HepG2 (cell line): ENCODE data around the gene EP300. TPM values are rescaled to one million over a fixed set of nuclear protein-coding genes. Genes with fewer than 3 reads are reported as not detected.

ENCODE experiments used
- ATAC-seq: fragments of 200-7000 bp; cut with Tn5 transposase; 3 replicates; pipeline ENCODE4 v1.9.1; 2020; ENCODE audit warnings: mild to moderate bottlenecking, moderate library complexity
- BruUV-seq: library from RNA; stranded (reverse); fragments of 400-500 nt; replicated peaks from 2 replicates; lab custom pipeline; 2021; lab: Mats Ljungman, UMichigan
- CTCF ChIA-PET: fragments of 300-600 bp; formaldehyde crosslinking; extraction: SDS; loops from one replicate; lab custom pipeline; 2021; ENCODE audit warnings: low total read pairs, inconsistent platforms, low intra/inter-chr PET ratio; lab: Yijun Ruan, JAX
- POLR2A ChIA-PET: fragments of 350-600 bp; sonication (Branson Sonifier 250); formaldehyde crosslinking; loops from one replicate; lab custom pipeline; 2020; ENCODE audit warnings: antibody characterized with exemption, inconsistent platforms; lab: Yijun Ruan, JAX
- DNase-seq: peaks from one replicate; pipeline ENCODE4 v3.0.0-alpha.2; 2015; ENCODE audit warnings: low spot score
- FAIRE-seq: peaks from 3 replicates; lab custom pipeline; 2011; peaks lifted over from hg19 to GRCh38; lab: Jason Lieb, UNC
- H2AFZ ChIP-seq: one replicate; pipeline ENCODE4 v1.6.1; 2011; ENCODE audit warnings: low read length, inconsistent platforms
- H3K27ac ChIP-seq: fragments of 300-600 bp; 3 replicates; pipeline ENCODE4 v1.8.0; 2011; ENCODE audit warnings: mixed run types, mild to moderate bottlenecking, mixed read lengths, low read length, inconsistent platforms; ENCODE audit not compliant: insufficient read depth; ENCODE audit errors: extremely low read length
- H3K27me3 ChIP-seq, 2 experiments: fragments of 200-600 bp in 1 of 2; 2 replicates in 1 of 2; 3 replicates in 1 of 2; pipeline versions ENCODE4 v1.6.0 to v1.8.0; 2011; ENCODE audit warnings: low read length in 2 of 2, mild to moderate bottlenecking in 2 of 2, moderate library complexity in 2 of 2, inconsistent platforms in 1 of 2; ENCODE audit not compliant: insufficient read depth in 2 of 2, control insufficient read depth in 1 of 2
- H3K36me3 ChIP-seq, 2 experiments: fragments of 200-600 bp in 1 of 2; replicated peaks in 1 of 2; 2 replicates in 1 of 2; 3 replicates in 1 of 2; pipeline versions ENCODE4 v1.5.1 to v1.8.0; 2011; ENCODE audit warnings: low read length in 2 of 2, inconsistent platforms in 1 of 2; ENCODE audit not compliant: insufficient read depth in 2 of 2, control insufficient read depth in 1 of 2
- H3K4me1 ChIP-seq: 2 replicates; pipeline ENCODE4 v1.5.1; 2012; ENCODE audit warnings: low read length, inconsistent platforms; ENCODE audit not compliant: insufficient read depth
- H3K4me2 ChIP-seq: 2 replicates; pipeline ENCODE4 v1.6.0; 2011; ENCODE audit warnings: low read depth, low read length, inconsistent platforms
- H3K4me3 ChIP-seq, 3 experiments: fragments of 200-600 bp in 1 of 3; sonication (generic), shearing (Covaris generic) in 1 of 3; replicated peaks in 1 of 3; 2 replicates each; pipeline ENCODE4 v1.5.1; 2011 to 2016; ENCODE audit warnings: low read length in 3 of 3, inconsistent platforms in 2 of 3, low read depth in 2 of 3, mild to moderate bottlenecking in 2 of 3, control low read depth in 1 of 3, mixed read lengths in 1 of 3; ENCODE audit not compliant: insufficient read depth in 1 of 3
- H3K79me2 ChIP-seq: one replicate; pipeline ENCODE4 v1.6.1; 2011; ENCODE audit warnings: low read length, inconsistent platforms; ENCODE audit not compliant: insufficient read depth
- H3K9ac ChIP-seq: 2 replicates; pipeline ENCODE4 v1.6.0; 2011; ENCODE audit warnings: mild to moderate bottlenecking, low read depth, low read length, inconsistent platforms; ENCODE audit not compliant: insufficient read depth
- H3K9me3 ChIP-seq: 2 replicates; pipeline ENCODE4 v1.5.1; 2012; ENCODE audit warnings: mild to moderate bottlenecking, low read length
- H4K20me1 ChIP-seq: 2 replicates; pipeline ENCODE4 v1.6.0; 2011; ENCODE audit warnings: inconsistent platforms, mild to moderate bottlenecking, low read length, moderate library complexity; ENCODE audit not compliant: insufficient read depth
- AHR ChIP-seq: IDR thresholded peaks from 2 replicates; pipeline ENCODE4 v1.6.1; 2018; ENCODE audit warnings: missing genetic modification reagents, missing compliant biosample characterization
- FOXP1 ChIP-seq, 2 experiments: fragments of 450-650 bp in 1 of 2; IDR thresholded peaks; 2 replicates each; pipeline ENCODE4 v1.6.1; 2017 to 2018; ENCODE audit warnings: antibody characterized with exemption in 1 of 2
- HNF4G ChIP-seq, 2 experiments: sonication (generic) in 1 of 2; formaldehyde crosslinking in 1 of 2; IDR thresholded peaks; 2 replicates each; pipeline versions ENCODE4 v1.4.0 to v1.6.1; 2011 to 2020; ENCODE audit warnings: borderline replicate concordance in 2 of 2, low read depth in 2 of 2, mild to moderate bottlenecking in 2 of 2, low read length in 1 of 2, missing genetic modification reagents in 1 of 2, moderate library complexity in 1 of 2
- MEIS1 ChIP-seq: sonication (generic); formaldehyde crosslinking; IDR thresholded peaks from 2 replicates; pipeline ENCODE4 v1.9.0; 2021; ENCODE audit warnings: mild to moderate bottlenecking, missing genetic modification reagents, moderate library complexity, borderline replicate concordance
- NBN ChIP-seq: fragments of 450-650 bp; conservative IDR thresholded peaks from 2 replicates; pipeline ENCODE4 v1.6.1; 2017
- NCOA1 ChIP-seq: sonication (generic); formaldehyde crosslinking; IDR thresholded peaks from 2 replicates; pipeline ENCODE4 v1.9.0; 2021; ENCODE audit warnings: missing genetic modification reagents
- TBL1XR1 ChIP-seq: fragments of 150-350 bp; IDR thresholded peaks from 2 replicates; pipeline ENCODE4 v1.6.1; 2014; ENCODE audit warnings: borderline replicate concordance, low read length; ENCODE audit not compliant: partially characterized antibody
- TOE1 ChIP-seq: sonication (generic); formaldehyde crosslinking; IDR thresholded peaks from 2 replicates; pipeline ENCODE4 v1.4.0; 2020; ENCODE audit warnings: mild to moderate bottlenecking, missing genetic modification reagents
- ZC3H13 ChIP-seq: sonication (generic); formaldehyde crosslinking; IDR thresholded peaks from 2 replicates; pipeline ENCODE4 v1.8.1; 2023; ENCODE audit warnings: mild to moderate bottlenecking, missing genetic modification reagents, moderate library complexity
- ZFP82 ChIP-seq: sonication (generic); formaldehyde crosslinking; IDR thresholded peaks from 2 replicates; pipeline ENCODE4 v1.5.1; 2020; ENCODE audit warnings: mild to moderate bottlenecking, missing genetic modification reagents, borderline replicate concordance
- ZKSCAN8 ChIP-seq: IDR thresholded peaks from 2 replicates; pipeline ENCODE4 v1.6.1; 2016; ENCODE audit warnings: borderline replicate concordance, missing genetic modification reagents, missing compliant biosample characterization
- ZNF143 ChIP-seq: sonication (generic); formaldehyde crosslinking; IDR thresholded peaks from 2 replicates; pipeline ENCODE4 v1.4.0; 2020; ENCODE audit warnings: missing genetic modification reagents
- ZNF274 ChIP-seq: sonication (generic); formaldehyde crosslinking; IDR thresholded peaks from 2 replicates; pipeline ENCODE4 v1.5.1; 2020; ENCODE audit warnings: mild to moderate bottlenecking, missing genetic modification reagents
- WGBS: methylation state at CpG from one replicate; pipeline ENCODE4 v1.1.6; 2017; ENCODE audit warnings: low lambda C conversion rate; 5-methylcytosine and 5-hydroxymethylcytosine counted together
- in situ Hi-C: cut with HindIII; loops from 2 replicates; pipeline ENCODE4 v1.10.0; 2017; ENCODE audit warnings: low pct_unique_long_range_greater_than_20kb; ENCODE audit not compliant: extremely low pct_ligation_motif_present
- intact Hi-C: fragments of 100-400 bp; cut with micrococcal nuclease; formaldehyde crosslinking; loops from one replicate; pipeline ENCODE4 v1.10.0; 2022; ENCODE audit not compliant: unreplicated experiment
- polyA plus RNA-seq, 8 experiments: library from polyadenylated mRNA; depleted of rRNA in 3 of 8; stranded (reverse) in 7 of 8; unstranded in 1 of 8; fragments of >200 nt; fragmentation: Illumina TruSeq in 4 of 8; extraction: Trizol in 4 of 8; gene quantifications; 2 replicates each; pipeline versions ENCODE4 v1.2.1 to v1.2.3, GENCODE V29; 2011 to 2016; ENCODE audit warnings: low read depth in 4 of 8, missing spikeins in 1 of 8, mixed read lengths in 1 of 8; ENCODE audit not compliant: insufficient read depth in 1 of 8
- total RNA-seq, 5 experiments: library from RNA; depleted of rRNA; stranded (reverse); fragments of >200 nt; fragmentation: Illumina TruSeq; extraction: Trizol; gene quantifications; 2 replicates each; pipeline ENCODE4 v1.2.3, GENCODE V29; 2016; ENCODE audit warnings: low read depth in 1 of 5
- TF ChIP-seq, protein P1 (sequence below): sonication (generic); formaldehyde crosslinking; IDR thresholded peaks from 2 replicates; pipeline ENCODE4 v1.4.0; 2020; ENCODE audit warnings: missing genetic modification reagents, mild to moderate bottlenecking, borderline replicate concordance
- TF ChIP-seq, protein P2 (sequence below): sonication (generic); formaldehyde crosslinking; IDR thresholded peaks from 2 replicates; pipeline ENCODE4 v1.4.0; 2020; ENCODE audit warnings: mild to moderate bottlenecking, missing genetic modification reagents
- TF ChIP-seq, protein P3 (sequence below), 2 experiments: sonication (generic) in 1 of 2; formaldehyde crosslinking in 1 of 2; IDR thresholded peaks; 2 replicates each; pipeline versions ENCODE4 v1.4.0 to v1.6.1; 2016 to 2020; ENCODE audit warnings: borderline replicate concordance in 1 of 2, low read depth in 1 of 2, mild to moderate bottlenecking in 1 of 2, missing genetic modification reagents in 1 of 2

EP300 gene
- total and polyA plus RNA-seq, 2 of the 13 experiments (the other 11 are each of a cell fraction or from before 2014, with no cell fraction given), result 13.6 to 14.9 TPM

DNA sequence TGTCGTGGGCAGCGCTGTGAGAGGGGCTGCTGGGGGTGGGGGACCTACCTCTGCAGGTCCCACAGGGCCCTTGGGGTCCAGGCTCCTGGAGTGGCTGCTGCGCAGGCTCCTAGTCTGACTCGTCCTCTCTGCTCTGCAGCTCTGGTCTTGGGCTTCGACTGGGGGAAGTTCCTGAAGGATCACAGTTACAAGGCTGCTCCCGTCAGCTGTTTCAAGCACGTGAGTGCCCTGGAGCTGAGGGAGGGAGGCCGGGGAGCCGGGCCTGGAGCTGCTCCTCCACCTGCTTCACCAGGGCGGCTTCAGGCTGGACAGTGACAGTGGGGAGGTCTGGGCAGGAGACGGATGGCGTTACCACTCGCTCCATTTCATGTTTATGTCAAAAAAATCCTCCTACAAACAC is 124.6 kb downstream of the EP300 start:
- DNase-seq (no peak), ATAC-seq (no peak; the same call in 2 of the 3 replicates), FAIRE-seq (no peak)
- ChIA-PET POLR2A (no interaction called here), CTCF (no interaction called here)
- no TSS peak for BruUV-seq
- no peaks in the 10 kb centered on the region; a peak in 1 of 5 replicates for H3K27me3 ChIP-seq
- no peak overlapping the region for H3K27ac ChIP-seq
- peaks cover 3 to 25% of the 10 kb centered on the region in 2 experiments; a peak in 4 of 5 replicates for H3K36me3 ChIP-seq
- no peaks in the 10 kb centered on the region for H4K20me1 ChIP-seq
- H3K9me3 ChIP-seq, result no peaks in the 10 kb centered on the region
- WGBS, result 93% methylated on average over 9 of the region's 13 CpGs
- H3K4me3 ChIP-seq, result no peak overlapping the region
- no peak overlapping the region for H2AFZ ChIP-seq
- intact Hi-C loops, result no loop called here
- no peaks in the 10 kb centered on the region for H3K79me2 ChIP-seq
- no peak overlapping the region for H3K4me2 ChIP-seq
- H3K9ac ChIP-seq, result no peak overlapping the region
- in situ Hi-C loops, result no loop called here
- peaks cover 1% of the 10 kb centered on the region; the same call in 1 of the 2 replicates for H3K4me1 ChIP-seq
- TF ChIP-seq HNF4G (IDR thresholded peaks at IDR 0.05; ENCODE audit: borderline replicate concordance, low read depth, low read length), result no peak
- no peak for TF ChIP-seq HNF4G (CRISPR knock-in tag; IDR thresholded peaks at IDR 0.05; ENCODE audit: borderline replicate concordance, low read depth)
- TF ChIP-seq ZC3H13 (CRISPR knock-in tag), result no peak
- no peak for TF ChIP-seq TBL1XR1
- TF ChIP-seq, protein P1, sequence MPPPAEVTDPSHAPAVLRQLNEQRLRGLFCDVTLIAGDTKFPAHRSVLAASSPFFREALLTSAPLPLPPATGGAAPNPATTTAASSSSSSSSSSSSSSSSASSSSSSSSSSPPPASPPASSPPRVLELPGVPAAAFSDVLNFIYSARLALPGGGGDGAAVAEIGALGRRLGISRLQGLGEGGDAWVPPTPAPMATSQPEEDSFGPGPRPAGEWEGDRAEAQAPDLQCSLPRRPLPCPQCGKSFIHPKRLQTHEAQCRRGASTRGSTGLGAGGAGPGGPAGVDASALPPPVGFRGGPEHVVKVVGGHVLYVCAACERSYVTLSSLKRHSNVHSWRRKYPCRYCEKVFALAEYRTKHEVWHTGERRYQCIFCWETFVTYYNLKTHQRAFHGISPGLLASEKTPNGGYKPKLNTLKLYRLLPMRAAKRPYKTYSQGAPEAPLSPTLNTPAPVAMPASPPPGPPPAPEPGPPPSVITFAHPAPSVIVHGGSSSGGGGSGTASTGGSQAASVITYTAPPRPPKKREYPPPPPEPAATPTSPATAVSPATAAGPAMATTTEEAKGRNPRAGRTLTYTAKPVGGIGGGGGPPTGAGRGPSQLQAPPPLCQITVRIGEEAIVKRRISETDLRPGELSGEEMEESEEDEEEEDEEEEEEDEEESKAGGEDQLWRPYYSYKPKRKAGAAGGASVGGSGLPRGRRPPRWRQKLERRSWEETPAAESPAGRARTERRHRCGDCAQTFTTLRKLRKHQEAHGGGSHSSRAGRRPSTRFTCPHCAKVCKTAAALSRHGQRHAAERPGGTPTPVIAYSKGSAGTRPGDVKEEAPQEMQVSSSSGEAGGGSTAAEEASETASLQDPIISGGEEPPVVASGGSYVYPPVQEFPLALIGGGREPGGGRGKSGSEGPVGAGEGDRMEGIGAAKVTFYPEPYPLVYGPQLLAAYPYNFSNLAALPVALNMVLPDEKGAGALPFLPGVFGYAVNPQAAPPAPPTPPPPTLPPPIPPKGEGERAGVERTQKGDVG, result no peak
- TF ChIP-seq TOE1 (CRISPR knock-in tag), result no peak
- no peak for TF ChIP-seq NBN
- TF ChIP-seq ZKSCAN8 (CRISPR knock-in tag), result no peak
- TF ChIP-seq ZFP82 (CRISPR knock-in tag), result no peak
- TF ChIP-seq, protein P2, sequence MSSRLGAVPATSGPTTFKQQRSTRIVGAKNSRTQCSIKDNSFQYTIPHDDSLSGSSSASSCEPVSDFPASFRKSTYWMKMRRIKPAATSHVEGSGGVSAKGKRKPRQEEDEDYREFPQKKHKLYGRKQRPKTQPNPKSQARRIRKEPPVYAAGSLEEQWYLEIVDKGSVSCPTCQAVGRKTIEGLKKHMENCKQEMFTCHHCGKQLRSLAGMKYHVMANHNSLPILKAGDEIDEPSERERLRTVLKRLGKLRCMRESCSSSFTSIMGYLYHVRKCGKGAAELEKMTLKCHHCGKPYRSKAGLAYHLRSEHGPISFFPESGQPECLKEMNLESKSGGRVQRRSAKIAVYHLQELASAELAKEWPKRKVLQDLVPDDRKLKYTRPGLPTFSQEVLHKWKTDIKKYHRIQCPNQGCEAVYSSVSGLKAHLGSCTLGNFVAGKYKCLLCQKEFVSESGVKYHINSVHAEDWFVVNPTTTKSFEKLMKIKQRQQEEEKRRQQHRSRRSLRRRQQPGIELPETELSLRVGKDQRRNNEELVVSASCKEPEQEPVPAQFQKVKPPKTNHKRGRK (CRISPR knock-in tag), result no peak
- TF ChIP-seq, protein P3, sequence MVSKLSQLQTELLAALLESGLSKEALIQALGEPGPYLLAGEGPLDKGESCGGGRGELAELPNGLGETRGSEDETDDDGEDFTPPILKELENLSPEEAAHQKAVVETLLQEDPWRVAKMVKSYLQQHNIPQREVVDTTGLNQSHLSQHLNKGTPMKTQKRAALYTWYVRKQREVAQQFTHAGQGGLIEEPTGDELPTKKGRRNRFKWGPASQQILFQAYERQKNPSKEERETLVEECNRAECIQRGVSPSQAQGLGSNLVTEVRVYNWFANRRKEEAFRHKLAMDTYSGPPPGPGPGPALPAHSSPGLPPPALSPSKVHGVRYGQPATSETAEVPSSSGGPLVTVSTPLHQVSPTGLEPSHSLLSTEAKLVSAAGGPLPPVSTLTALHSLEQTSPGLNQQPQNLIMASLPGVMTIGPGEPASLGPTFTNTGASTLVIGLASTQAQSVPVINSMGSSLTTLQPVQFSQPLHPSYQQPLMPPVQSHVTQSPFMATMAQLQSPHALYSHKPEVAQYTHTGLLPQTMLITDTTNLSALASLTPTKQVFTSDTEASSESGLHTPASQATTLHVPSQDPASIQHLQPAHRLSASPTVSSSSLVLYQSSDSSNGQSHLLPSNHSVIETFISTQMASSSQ (IDR thresholded peaks at IDR 0.05; ENCODE audit: low read depth), result no peak
- TF ChIP-seq, protein P3 (CRISPR knock-in tag; IDR thresholded peaks at IDR 0.05; ENCODE audit: borderline replicate concordance), result no peak
- no peak for TF ChIP-seq NCOA1
- TF ChIP-seq FOXP1 (IDR thresholded peaks at IDR 0.05), result no peak
- no peak for TF ChIP-seq FOXP1 (CRISPR knock-in tag; IDR thresholded peaks at IDR 0.05)
- no peak for TF ChIP-seq ZNF143
- no peak for TF ChIP-seq ZNF274
- TF ChIP-seq AHR (CRISPR knock-in tag), result no peak
- no peak for TF ChIP-seq MEIS1 (CRISPR knock-in tag)
